Breast epithelium (tissue), 3 donors: Measurements from ENCODE around the gene EFR3B.

ENCODE experiments used
- POLR2A ChIP-seq: fragments of 450-650 bp; IDR thresholded peaks from one replicate; pipeline ENCODE4 v1.6.1; 2016; ENCODE audit warnings: antibody characterized with exemption, mild to moderate bottlenecking, moderate library complexity
- TF ChIP-seq, protein P1 (sequence below), 3 donors: fragments of 450-650 bp; IDR thresholded peaks; one replicate each; pipeline ENCODE4 v1.5.1; 2016 to 2017; ENCODE audit warnings: antibody characterized with exemption in 3 of 3, mild to moderate bottlenecking in 3 of 3, moderate library complexity in 3 of 3

DNA sequence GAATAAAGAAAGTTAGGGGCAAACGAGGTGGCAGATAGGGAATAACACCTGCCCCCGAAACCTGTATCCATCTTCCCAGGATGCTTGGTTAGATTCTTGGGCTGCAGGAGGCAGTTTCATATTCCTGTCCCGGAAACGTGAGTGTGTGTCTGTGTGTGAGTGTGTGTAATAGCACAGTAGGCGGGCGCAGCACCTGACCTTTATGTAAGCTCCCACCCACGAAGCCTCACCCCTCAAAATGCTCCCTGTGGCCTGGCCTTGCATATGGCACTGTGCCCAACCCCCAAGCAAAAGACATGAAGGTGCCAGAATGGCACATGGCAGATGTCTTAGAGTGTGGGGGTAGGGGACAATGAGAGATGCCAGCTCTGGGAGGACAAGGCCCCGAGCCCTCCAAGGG, 48.9 kb downstream of the EFR3B start:
- TF ChIP-seq POLR2A = no peak
- TF ChIP-seq, protein P1, sequence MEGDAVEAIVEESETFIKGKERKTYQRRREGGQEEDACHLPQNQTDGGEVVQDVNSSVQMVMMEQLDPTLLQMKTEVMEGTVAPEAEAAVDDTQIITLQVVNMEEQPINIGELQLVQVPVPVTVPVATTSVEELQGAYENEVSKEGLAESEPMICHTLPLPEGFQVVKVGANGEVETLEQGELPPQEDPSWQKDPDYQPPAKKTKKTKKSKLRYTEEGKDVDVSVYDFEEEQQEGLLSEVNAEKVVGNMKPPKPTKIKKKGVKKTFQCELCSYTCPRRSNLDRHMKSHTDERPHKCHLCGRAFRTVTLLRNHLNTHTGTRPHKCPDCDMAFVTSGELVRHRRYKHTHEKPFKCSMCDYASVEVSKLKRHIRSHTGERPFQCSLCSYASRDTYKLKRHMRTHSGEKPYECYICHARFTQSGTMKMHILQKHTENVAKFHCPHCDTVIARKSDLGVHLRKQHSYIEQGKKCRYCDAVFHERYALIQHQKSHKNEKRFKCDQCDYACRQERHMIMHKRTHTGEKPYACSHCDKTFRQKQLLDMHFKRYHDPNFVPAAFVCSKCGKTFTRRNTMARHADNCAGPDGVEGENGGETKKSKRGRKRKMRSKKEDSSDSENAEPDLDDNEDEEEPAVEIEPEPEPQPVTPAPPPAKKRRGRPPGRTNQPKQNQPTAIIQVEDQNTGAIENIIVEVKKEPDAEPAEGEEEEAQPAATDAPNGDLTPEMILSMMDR (IDR thresholded peaks at IDR 0.05) = no peak
